Activated CD4-positive, CD25-positive, alpha-beta regulatory T cell treated with anti-CD3 and anti-CD28 coated beads, Interleukin-2, amount 50 U/mL, for 16 hours (primary cell): ENCODE results near the gene WNT5A.
"Not testable (repeated sequence)": the region's sequence is repeated elsewhere in the genome, so short reads cannot be mapped to it uniquely, and the experiment has no call there.

Experiments
- DNase-seq: peaks from one replicate; pipeline ENCODE4 v3.0.0-alpha.2; 2020; ENCODE audit warnings: low read depth, low spot score

Gene WNT5A

DNA sequence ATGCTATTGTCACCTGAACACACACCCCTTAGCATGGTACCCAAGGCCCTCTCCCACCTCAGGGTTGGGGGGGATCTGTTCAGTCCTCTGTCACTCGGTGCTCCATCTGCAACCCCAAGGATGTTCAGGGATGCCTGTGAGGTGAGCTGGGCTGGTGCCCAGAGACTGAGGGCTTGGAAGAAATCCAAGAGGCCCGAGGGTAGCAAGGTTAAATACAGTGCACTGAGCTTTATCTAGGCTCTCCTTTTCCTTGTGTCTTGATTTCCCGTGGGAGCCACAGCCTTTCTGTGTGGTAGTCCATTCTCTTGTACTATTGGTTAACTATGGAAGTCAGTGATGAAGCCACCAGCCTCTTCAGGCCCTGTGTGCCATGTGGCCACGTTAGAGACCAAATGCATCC lies 18.7 kb upstream of the WNT5A start:
- no peak for DNase-seq

- DNase-seq = not testable (repeated sequence)
Measured at GRCh38 chr3:55505102-55505501, 18.0 kb upstream of the WNT5A start.

GRCh38 chr3:55501905-55502304 lies 14.8 kb upstream of the WNT5A start:
- DNase-seq = no peak

DNA sequence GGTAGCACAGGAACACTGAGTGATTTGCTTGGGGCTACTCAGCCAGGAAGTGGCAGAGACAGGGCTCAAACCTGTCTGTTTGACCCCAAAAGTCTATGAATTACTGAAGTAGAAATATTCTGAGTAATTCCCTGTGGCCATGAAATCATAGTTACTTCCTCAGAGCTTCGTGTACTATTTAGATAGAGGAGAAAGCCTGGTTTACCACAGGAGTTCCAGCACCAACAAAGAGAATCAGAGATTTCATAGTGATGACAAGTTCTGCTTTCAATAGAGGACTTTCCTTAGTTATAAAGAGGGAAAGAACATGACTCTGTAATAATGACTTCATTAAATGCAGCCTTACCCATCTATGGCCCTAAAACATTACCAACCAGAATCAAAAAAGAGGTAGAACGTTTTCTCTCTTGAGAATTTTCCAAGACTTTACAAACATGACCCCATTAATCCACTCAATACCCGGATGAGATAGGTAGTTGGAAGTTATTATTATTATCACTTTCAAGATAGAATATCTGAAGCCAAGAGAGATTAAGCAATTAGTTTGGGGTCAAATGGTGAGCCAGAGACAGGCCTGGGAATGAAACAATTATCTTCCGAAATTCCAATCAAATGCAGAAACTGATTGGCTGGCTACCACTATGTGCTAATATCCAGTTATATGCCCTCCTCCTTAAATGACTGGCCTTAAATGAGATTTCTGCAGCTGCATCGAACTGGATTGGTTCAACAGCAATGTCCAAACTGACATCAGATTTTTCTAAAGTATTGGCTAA lies 13.6 kb upstream of the WNT5A start:
- DNase-seq = no peak

DNA sequence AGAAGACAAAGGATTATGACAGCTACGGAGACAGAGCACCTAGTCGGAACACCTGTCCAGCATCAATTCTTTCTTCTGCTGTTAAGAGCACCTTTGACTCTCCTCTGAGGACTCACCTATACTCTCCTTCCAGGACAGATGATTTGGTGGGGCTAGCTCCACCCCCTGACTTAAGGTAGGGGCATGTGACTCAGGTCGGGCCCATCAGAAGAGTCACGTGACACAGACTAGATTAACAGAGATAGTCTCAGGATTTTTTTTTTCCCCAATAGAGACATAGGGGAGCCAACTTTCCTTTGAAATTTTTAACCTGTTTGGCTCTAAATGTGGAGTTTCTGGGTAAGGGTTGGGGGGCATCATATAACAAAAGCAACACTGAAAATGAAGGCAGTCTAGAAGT lies 11.4 kb upstream of the WNT5A start:
- no peak for DNase-seq

- no peak for DNase-seq
Measured at GRCh38 chr3:55497250-55497649, 10.1 kb upstream of the WNT5A start.

GRCh38 chr3:55494976-55495375 lies 7.9 kb upstream of the WNT5A start:
- DNase-seq = no peak

GRCh38 chr3:55492976-55493375 lies 5.9 kb upstream of the WNT5A start:
- no peak for DNase-seq

GRCh38 chr3:55491296-55491816 lies 4.2 kb upstream of the WNT5A start:
- no peak for DNase-seq

DNA sequence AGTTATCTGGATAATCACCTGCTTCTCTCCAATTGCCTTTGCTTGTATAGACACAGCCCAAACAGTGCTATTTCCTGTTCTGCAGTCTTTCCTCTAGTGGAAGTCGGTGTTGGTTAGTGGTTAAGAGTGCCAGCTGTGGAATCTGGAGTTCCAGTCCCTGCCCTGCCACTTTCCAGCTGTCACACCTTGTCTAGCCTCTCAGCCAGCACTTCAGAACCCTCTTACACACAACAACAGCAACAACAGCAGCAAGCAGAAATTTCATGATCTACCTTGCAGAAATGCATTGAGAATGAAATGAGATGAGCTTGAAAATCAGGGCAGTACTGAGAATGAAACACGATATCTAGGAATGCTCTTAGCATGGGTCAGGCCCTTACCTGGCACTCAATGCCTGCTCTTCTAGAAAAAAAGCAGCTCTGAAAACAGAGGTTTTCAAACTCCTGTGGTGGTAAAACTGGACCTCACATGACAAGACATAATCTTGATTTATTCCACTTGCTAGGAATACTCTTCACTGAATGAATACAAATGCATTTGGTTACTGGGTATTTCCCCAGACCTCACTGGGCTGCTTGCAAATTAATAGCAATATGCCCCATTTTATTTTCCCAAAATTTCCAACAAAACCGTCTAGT lies 3.3 kb upstream of the WNT5A start:
- DNase-seq = no peak

DNA sequence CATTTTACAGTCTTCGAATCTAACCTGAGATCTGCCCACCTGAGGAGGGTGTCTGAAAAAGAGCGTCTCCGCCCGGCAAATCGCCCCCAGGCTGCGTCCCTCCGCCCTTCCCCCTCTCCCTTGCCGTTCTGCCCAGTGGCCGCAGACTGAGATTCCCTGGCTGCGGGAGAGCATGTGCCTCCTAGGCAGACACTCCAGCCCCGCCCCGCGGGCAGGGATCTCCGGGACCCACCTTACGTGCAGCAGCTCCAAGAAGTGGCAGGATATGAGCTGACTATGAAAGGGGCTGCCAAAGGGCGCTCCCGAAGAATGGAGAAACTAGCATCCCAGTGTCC lies 2.7 kb upstream of the WNT5A start:
- DNase-seq = no peak

GRCh38 chr3:55488398-55489055 lies 1.4 kb upstream of the WNT5A start:
- no peak for DNase-seq

GRCh38 chr3:55487381-55488241 lies 505 bp upstream of the WNT5A start:
- no peak for DNase-seq

DNA sequence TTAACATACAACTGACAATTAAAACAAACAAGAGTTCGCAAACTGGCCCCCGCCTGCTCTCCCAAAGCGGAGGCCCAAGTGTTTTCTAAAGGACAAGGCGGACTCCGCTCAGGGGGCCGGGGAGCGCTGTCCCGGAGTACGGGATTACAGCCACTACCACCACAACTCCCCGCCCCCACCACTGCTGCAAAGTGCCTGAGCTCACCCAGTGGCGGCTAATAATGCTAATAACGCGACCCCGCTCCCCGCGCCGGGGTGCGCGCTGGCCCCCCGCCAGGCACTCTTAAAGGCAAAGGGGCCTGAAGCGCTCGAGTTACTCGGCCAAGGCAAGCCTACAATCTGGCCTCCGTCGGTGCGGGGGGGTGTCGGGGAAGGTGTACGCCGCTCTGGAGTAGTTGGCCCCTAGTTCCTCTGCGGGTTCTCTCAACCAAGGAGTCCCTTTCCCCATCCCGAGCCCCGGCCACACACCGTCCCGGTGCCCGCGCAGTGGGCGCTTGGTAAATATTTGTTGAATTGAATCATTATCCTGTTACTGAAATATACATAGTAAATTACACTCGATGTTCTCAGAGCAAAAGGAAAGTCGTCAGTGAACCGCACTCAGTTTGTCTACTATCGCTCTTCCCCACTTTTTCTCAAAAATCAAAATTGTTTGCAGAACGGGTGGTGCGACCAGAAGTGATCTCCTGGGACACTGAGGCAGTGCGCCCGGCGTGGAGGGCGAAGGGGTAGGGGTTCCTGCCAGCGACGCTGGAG lies 827 bp downstream of the WNT5A start:
- no peak for DNase-seq

DNA sequence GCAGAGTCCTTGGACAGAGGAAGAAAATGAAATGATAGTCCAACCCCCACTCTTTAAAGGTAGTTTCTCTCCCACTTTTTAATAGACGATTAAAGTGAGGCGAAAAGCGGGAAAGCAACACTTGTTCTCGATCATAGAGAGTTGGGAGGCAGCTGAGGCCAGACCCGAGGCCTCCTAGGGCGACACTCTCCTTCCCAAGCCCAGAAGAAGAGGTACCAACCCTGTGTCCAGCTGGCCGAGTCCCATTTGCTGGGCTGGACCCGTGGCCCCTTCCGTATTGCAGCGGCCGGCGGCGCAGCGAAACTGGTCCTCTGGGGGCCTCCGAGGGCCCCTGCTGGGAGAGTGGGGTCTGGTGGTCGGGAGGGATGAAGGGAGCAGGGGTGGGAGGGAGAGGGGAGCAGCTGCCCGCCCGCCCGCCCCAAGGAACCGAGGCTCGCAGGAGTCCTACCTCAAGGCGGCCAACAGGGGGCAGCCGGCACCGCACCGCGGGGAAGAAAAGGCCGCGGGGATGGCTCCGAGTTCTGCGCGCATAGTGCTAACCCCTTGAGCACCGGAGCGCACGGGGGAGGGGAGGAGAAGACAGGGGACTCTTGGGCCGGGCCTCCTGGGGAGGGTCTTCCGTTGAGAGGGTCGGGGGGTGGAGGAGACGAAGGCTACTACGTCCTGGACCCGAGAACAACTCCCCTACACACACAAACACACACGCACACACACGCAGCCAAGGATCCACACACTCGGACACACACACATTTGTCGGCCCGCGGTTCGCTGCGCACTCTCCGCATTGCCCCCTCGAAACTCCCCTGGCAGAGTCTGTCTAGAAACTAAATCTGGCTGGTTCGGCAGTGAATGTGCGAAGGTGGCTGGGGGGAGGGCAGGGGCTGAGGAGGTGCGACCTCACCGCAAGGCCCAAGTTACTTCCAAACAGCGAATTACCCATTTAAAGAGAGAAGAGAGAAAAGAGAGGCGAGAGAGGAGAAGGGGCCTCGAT lies 2.0 kb downstream of the WNT5A start:
- no peak for DNase-seq

GRCh38 chr3:55484191-55484689 lies 2.9 kb downstream of the WNT5A start:
- DNase-seq = no peak

GRCh38 chr3:55483196-55484095 lies 3.7 kb downstream of the WNT5A start:
- no peak for DNase-seq

DNA sequence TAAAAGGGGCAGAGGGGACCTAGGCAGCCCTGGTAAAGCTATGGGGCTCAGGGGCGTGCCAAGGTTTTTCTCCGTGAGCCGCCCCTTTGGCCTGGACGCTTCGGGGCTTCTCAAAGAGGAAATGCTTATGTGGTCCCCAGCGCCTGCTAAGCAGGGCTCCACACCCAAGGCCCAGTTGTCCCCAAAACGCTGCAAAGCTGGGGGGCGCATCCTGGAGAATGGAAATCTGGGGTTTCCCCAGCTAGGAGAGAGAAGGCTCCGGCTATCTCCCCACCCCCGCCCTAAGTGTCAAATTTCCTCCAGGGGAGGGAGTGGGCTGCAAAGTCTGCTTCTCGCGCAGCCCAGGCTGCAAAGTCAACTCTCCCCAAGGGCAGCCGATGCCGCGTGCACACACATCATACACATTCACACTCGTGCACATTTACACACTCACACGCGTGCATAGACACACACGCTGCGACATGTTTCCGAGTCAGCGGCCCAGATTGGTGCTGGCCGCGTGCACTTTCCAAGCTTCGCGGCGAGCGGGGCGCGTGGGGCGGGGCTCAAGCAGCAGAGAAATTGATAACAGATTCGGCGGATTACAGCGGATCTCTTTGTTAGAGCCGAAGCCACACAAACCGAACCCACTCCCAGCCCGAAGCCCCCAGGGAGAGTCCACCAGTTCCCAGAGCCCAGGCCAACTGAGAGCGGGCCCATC lies 4.5 kb downstream of the WNT5A start:
- DNase-seq = no peak
